Astrocyte (in vitro differentiated cells and primary cell): ENCODE measurements around the gene PPM1B.

Source experiments
- EZH2 ChIP-seq: IDR thresholded peaks from 2 replicates; pipeline ENCODE4 v1.6.1; 2012; ENCODE audit warnings: mild to moderate bottlenecking, low read length, inconsistent platforms; ENCODE audit not compliant: insufficient read depth
- TF ChIP-seq, protein P1 (sequence below): IDR thresholded peaks from 2 replicates; pipeline ENCODE4 v1.5.1; 2011; ENCODE audit warnings: low read depth, mild to moderate bottlenecking, inconsistent platforms, low read length, moderate library complexity; ENCODE audit not compliant: insufficient read depth

DNA sequence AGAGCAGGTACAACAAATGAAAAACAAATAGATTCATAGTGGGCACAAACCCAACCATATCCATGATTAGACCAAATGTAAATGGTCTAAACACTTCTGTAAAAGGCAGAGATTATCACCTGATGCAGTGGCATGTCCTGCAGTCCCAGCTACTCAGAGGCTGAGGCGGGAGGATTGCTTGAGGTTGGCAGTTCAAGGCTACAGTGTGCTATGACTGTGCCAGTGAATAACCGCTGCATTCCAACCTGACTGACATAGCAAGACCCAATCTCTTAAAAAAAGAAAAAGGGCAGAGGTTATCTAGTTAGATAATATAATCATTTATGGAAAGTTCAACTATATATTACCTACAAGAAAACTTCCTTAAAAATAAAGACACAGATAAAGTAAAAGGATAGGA lies 85.3 kb downstream of the PPM1B start:
- TF ChIP-seq, protein P1, sequence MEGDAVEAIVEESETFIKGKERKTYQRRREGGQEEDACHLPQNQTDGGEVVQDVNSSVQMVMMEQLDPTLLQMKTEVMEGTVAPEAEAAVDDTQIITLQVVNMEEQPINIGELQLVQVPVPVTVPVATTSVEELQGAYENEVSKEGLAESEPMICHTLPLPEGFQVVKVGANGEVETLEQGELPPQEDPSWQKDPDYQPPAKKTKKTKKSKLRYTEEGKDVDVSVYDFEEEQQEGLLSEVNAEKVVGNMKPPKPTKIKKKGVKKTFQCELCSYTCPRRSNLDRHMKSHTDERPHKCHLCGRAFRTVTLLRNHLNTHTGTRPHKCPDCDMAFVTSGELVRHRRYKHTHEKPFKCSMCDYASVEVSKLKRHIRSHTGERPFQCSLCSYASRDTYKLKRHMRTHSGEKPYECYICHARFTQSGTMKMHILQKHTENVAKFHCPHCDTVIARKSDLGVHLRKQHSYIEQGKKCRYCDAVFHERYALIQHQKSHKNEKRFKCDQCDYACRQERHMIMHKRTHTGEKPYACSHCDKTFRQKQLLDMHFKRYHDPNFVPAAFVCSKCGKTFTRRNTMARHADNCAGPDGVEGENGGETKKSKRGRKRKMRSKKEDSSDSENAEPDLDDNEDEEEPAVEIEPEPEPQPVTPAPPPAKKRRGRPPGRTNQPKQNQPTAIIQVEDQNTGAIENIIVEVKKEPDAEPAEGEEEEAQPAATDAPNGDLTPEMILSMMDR = no peak
- no peak for TF ChIP-seq EZH2
